Measurements from ENCODE around the gene GRAMD1B. TPM values are rescaled to one million over a fixed set of nuclear protein-coding genes. Genes with fewer than 3 reads are reported as not detected.

GRAMD1B gene
- total and polyA plus RNA-seq, 2 donors (not counting 1 experiment from before 2014, with no cell fraction given), result 0.58 to 11.6 TPM

- Mint-ChIP-seq H3K27me3 (no peaks in the 10 kb centered on the region), H3K27ac (no peak overlapping the region), H3K4me3 (no peak overlapping the region), H3K9me3 (ENCODE audit: insufficient read depth) (no peaks in the 10 kb centered on the region), H3K4me1 (peaks cover 21% of the 10 kb centered on the region)
- CTCF ChIA-PET, result no interaction called here
- no peaks in the 10 kb centered on the region for H4K20me1 ChIP-seq (ENCODE audit: control insufficient read depth, insufficient read depth, low read length, poor library complexity, severe bottlenecking)
- DNase-seq (no peak), ATAC-seq (ENCODE audit: low read depth) (no peak)
- H3K9ac ChIP-seq (ENCODE audit: low read length), result no peak overlapping the region
- no peaks in the 10 kb centered on the region for H3K79me2 ChIP-seq (ENCODE audit: control insufficient read depth, insufficient read depth, low read length)
- intact Hi-C loops (cut with micrococcal nuclease), result no loop called here
- peaks cover 12 to 19% of the 10 kb centered on the region in 2 donors for H3K4me1 ChIP-seq (ENCODE audit: control insufficient read depth in 2 of 2, insufficient read depth in 2 of 2, low read length in 2 of 2)
- no peaks in the 10 kb centered on the region for H3K9me3 ChIP-seq (ENCODE audit: control extremely low read depth in 1 of 3, control insufficient read depth in 2 of 3, insufficient read depth in 1 of 3, low read length in 2 of 3)
- POLR2A ChIA-PET, result no interaction called here
- H3K4me3 ChIP-seq (ENCODE audit: control extremely low read depth in 1 of 5, extremely low read depth in 1 of 5, insufficient read depth in 1 of 5, low read depth in 2 of 5, low read length in 4 of 5), result no peak overlapping the region
- H3K27me3 ChIP-seq (replicated peaks in 1 of 4; ENCODE audit: control extremely low read depth in 1 of 4, control insufficient read depth in 3 of 4, insufficient read depth in 4 of 4, low read length in 3 of 4), result no peaks in the 10 kb centered on the region
- WGBS (ENCODE audit: insufficient coverage), result no CpG with 5 or more reads among the region's 3 CpGs
- no peak overlapping the region for H3K27ac ChIP-seq (ENCODE audit: low read length in 2 of 2)
- H2AFZ ChIP-seq (ENCODE audit: insufficient read depth, low read depth, low read length, poor library complexity, severe bottlenecking), result no peak overlapping the region
- H3K4me2 ChIP-seq (replicated peaks; ENCODE audit: low read depth, low read length, poor library complexity, severe bottlenecking), result no peak overlapping the region
- no peaks in the 10 kb centered on the region for H3K36me3 ChIP-seq (replicated peaks in 1 of 2; ENCODE audit: control extremely low read depth in 1 of 2, control insufficient read depth in 1 of 2, extremely low read depth in 1 of 2, insufficient read depth in 2 of 2, low read length in 1 of 2)
- TF ChIP-seq EZH2 (IDR thresholded peaks at IDR 0.05; ENCODE audit: borderline replicate concordance, insufficient read depth, low read depth, low read length, poor library complexity, severe bottlenecking), result no peak
- no peak for TF ChIP-seq CTCF (IDR thresholded peaks at IDR 0.05)
These were observed 134.2 kb downstream of the GRAMD1B start for GRCh38 chr11:123564221-123564620.

- Histone ChIP-seq H3K9ac (ENCODE audit: low read length) (no peak overlapping the region), H2AFZ (ENCODE audit: insufficient read depth, low read depth, low read length, poor library complexity, severe bottlenecking) (no peak overlapping the region), H3K4me1 (ENCODE audit: control insufficient read depth in 2 of 2, insufficient read depth in 2 of 2, low read length in 2 of 2) (no peaks in the 10 kb centered on the region), H3K36me3 (replicated peaks in 1 of 2; ENCODE audit: control extremely low read depth in 1 of 2, control insufficient read depth in 1 of 2, extremely low read depth in 1 of 2, insufficient read depth in 2 of 2, low read length in 1 of 2) (no peaks in the 10 kb centered on the region), H3K9me3 (ENCODE audit: control extremely low read depth in 1 of 3, control insufficient read depth in 2 of 3, insufficient read depth in 1 of 3, low read length in 2 of 3) (no peaks in the 10 kb centered on the region), H3K79me2 (ENCODE audit: control insufficient read depth, insufficient read depth, low read length) (no peaks in the 10 kb centered on the region), H4K20me1 (ENCODE audit: control insufficient read depth, insufficient read depth, low read length, poor library complexity, severe bottlenecking) (no peaks in the 10 kb centered on the region), H3K4me3 (ENCODE audit: control extremely low read depth in 1 of 5, extremely low read depth in 1 of 5, insufficient read depth in 1 of 5, low read depth in 2 of 5, low read length in 4 of 5) (no peak overlapping the region), H3K27me3 (replicated peaks in 1 of 4; ENCODE audit: control extremely low read depth in 1 of 4, control insufficient read depth in 3 of 4, insufficient read depth in 4 of 4, low read length in 3 of 4) (no peaks in the 10 kb centered on the region), H3K27ac (ENCODE audit: low read length in 2 of 2) (no peak overlapping the region), H3K4me2 (replicated peaks; ENCODE audit: low read depth, low read length, poor library complexity, severe bottlenecking) (no peak overlapping the region)
- H3K4me3 Mint-ChIP-seq, result no peak overlapping the region
- ATAC-seq (ENCODE audit: low read depth), result no peak
- DNase-seq, result no peak
- WGBS (ENCODE audit: insufficient coverage), result 98% methylated on average over 4 of the region's 4 CpGs
- no peaks in the 10 kb centered on the region for H3K27me3 Mint-ChIP-seq
- POLR2A ChIA-PET, result no interaction called here
- H3K4me1 Mint-ChIP-seq, result peaks cover under 1% of the 10 kb centered on the region
- no peak for TF ChIP-seq CTCF (IDR thresholded peaks at IDR 0.05)
- no peak for TF ChIP-seq EZH2 (IDR thresholded peaks at IDR 0.05; ENCODE audit: borderline replicate concordance, insufficient read depth, low read depth, low read length, poor library complexity, severe bottlenecking)
- no peaks in the 10 kb centered on the region for H3K9me3 Mint-ChIP-seq (ENCODE audit: insufficient read depth)
- no peak overlapping the region for H3K27ac Mint-ChIP-seq
- intact Hi-C loops (cut with micrococcal nuclease), result no loop called here
- CTCF ChIA-PET, result interaction anchor here (0.9 to 4.8 kb wide), 4 partner anchors 9 to 141 kb away, joined by 3 to 27 read pairs (median 4); no protein-coding TSS in a partner anchor
These were observed 136.8 kb downstream of the GRAMD1B start for GRCh38 chr11:123566852-123567251.
